GM18868 (cell line): ENCODE measurements around the gene TBCK.

ENCODE experiments used
- ATAC-seq: cut with Tn5 transposase; IDR thresholded peaks from one replicate; pipeline ENCODE4 v1.9.1; 2021; ENCODE audit warnings: mild to moderate bottlenecking, moderate library complexity; ENCODE audit not compliant: unreplicated experiment

Gene TBCK

DNA sequence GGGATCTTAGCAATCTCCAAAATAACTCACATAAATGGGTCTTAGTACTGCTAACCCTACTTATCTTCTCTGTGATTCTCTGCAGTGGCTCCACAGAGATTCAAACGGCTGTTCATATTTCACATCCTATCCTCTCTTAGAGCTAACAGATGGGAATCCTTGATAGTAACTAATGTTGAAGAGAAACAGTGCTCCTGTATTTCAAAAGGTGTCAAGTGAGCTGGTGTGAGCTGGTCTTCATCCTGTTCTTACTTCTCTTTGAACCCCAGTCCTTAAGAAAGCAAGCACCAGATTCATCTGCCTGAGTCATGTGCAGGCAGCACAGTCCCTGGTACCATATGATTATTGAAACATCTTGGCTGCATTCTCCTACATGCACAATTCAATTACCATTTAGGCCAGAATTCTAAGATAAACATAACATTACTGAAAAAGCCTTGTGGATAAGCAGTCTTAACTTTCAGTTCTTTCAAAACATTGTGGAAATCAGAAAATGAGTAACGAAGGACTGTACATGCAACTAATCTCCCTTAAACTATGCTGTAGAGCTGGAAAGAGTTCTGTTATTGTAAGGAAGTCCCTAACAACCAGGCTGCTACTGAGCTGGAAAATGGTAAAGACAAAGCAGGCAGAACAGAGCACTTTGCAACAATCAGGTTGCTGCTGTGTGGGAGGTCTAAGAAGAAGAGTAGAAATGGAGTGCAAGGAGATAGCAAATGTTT, 267.6 kb downstream of the TBCK start:
- ATAC-seq, result no peak

DNA sequence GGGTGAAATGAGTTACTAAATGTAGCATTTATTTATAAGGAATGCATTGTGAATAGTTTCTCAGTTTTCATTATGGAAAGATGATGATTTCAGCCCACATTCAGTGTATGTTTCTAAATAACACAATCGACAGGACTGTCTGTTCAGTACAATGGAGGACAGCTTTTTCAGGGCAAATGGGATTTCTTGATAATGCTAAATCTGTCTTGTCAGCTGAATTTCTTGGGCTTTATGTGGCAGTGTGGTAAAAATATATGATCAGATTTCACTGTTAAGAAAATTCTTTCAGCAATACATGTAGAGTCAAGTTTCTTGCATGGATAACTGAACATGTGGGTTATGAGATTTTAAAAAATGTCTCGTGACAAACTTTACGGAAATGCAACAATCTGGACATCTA, 269.9 kb downstream of the TBCK start:
- no peak for ATAC-seq

DNA sequence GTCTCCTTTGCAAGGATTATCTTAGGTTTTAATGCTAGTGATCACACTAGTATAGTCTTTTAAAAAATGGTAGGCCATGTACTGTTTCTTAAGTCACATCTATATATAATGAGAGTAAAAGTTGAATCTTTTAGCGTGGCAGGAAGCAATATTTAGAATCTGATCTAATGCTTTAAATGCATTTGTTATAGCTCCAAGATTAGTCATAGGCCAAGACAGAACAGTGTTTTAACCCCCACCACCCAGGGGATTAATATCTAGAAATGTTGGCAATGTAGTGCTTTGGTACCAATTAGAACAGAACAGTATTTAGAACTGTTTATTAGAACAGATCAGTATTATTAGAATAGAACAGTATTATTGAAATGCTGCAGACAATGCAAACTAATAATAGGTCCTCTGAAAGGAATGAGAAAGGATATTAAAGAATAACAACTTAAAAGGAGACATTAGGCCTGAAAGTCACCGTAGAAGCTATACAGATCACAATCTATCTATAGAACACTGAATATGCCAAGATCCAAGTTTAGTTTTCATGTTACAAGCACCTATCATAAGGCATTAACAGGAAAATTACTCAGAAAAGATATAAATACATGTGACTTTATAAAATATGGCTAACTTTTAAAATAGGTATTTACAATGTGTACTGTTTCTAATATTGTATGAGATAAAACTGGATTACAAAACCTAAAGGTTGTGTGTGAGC, 274.6 kb downstream of the TBCK start:
- no peak for ATAC-seq

DNA sequence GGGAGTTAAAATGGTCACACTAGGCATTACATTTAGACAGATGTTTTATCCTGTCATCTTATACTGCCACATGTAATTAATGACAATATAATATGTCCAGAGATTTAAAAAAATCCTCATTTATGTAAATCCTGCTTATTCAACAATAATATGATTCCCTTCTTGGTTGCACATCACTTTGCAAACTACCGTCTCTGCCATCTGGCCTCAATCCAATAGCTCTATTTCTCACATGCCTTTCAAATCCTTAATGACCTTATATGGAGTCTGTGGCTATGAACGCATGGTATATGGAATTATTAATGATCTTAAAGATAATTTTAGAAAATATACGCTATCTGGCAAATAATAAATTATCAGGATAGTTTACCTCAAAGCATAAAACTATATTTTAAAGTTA, 276.2 kb downstream of the TBCK start:
- ATAC-seq, result no peak

DNA sequence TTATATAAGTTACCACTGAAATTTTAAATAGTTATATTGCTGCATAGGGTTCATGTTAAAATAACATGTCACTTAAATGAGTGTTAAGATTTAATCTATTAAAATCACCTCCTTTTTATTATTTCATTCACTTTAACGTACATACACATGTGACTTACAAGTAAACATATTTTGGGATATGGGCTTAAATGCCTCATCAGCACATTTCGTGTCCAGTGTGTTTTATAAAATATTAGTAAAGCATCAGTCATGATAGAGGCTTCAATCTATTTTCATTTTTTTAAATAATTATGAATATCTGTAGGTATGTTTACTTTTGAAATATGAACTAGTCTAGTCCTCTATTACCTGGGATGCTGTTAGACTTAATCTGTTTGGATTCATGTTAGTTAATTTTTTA, 277.1 kb downstream of the TBCK start:
- no peak for ATAC-seq

DNA sequence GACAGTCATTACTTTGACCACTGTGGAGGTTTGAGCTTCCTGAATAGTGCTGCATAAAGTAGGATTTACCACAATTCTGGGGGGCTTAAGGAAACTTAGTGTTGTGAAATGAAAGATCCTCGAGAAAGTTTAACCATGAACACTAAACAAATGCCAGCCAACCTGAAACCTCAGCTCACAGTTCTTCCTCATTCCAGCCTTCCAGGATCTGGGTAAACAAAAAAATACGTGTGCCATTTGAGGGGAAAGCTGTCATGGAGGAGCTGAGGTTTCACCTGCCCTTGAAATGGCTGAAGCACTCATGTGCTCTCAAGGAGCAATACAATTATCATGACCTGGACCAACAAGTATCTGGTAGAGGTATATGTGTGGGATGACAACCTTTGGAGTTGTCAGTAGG, 278.0 kb downstream of the TBCK start:
- no peak for ATAC-seq

DNA sequence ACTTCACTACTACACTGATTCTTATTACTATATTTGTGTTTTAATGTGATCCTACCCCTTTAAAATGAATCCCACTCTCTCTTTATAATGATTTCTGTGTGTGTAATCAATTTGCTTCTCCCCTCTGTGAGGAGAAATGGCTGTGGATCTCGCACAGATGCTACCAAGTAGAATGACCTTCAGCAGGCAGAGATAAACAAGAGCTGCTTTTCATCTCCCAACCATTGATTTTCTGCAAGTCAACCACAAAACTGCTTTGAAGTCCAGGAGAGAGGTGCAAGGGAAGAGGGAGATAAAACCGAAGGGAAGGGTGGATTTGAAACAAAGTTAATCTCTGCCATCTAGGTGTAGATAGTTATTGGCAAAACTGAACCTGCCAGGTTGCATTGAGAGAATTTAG, 279.2 kb downstream of the TBCK start:
- no peak for ATAC-seq

DNA sequence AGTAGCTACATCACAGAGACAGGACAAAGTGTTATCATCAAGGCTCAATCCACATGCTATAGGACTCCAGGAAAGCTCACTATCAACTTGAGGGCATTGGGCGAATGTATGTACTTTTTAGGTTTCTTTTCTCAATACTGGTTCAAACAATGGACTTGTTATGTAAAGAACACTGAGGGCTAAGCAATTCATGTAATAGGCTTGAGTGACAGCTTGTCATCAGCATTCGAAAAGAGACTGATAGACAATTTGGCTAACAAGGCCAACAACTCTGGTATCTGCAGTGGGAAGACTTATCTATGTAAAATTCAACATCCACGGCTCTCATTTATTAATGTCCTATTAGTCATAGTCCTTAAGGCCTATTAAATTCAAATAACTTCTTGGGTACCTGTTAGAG, 279.7 kb downstream of the TBCK start:
- no peak for ATAC-seq

DNA sequence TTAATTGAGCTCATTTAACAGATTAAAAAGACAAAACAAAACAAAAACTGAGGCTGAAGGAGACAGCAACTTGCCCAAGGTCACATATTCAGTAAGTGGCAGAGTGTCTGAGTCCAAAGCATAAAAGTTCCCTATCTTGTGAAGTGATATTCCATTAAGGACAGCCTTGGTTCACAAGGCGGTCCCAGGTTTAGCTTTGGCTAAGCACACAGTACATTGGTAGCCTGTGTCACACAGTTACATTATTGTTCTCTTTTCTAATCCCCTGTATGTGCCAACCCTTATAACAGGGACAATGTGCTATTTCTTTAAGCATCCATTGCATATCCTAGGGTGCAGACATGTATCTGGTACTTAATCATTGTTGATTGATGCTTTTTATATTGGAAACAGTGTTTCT, 280.8 kb downstream of the TBCK start:
- no peak for ATAC-seq

DNA sequence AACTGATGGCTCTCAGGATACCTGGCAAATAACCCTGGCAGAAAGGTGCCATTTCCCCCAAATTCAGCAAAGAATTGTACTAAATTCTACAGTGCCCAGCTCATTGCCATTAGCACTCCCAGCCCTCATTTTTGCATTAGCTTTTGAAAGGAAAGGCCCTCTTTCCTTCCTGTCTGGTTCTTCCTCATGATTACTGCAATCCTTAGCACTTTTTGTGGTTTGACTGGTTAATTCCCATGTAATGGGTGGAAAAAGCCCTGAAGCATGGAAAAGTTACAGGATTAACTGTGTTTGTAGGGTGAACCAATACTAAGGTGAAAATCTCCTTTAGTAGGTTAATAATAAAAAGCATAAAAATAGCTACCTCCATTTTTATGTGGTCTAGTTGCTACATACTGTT, 281.3 kb downstream of the TBCK start:
- no peak for ATAC-seq

DNA sequence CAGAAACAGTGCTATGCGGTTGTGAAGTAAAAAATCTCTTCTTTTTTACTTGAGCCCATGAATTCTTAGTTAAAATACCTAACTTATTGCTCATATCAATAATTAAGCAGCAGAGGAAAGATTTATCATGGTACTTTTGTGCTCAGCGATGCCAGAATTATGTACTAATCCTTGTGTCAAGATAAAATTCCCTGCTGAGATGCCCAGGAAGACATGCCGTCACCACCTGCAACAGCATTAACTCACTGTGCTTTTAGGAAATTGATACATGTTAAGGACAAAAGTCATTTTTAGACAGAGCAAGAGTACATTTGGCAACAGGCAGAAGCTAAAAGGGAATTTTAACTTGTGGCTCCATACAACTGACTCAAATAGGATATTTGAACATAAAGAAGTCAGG, 281.8 kb downstream of the TBCK start:
- no peak for ATAC-seq

DNA sequence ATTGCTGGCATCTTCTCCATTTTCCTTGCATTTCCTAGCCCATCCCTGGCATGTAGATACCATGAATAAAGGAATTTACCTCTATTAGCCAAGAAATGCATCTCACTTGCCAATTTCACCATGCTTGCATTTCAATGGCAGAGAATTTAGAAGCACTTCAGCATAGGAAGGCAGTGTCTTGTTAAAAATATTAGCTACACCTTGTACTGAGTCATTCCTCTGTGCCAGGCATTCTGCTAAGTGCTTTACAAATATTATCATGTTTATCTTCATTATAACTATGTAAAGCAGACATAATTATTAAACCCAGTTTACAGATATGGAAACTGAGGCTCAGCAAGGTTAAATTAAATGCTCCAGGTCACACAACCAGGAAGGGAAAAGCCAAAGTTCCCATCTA, 282.5 kb downstream of the TBCK start:
- no peak for ATAC-seq

DNA sequence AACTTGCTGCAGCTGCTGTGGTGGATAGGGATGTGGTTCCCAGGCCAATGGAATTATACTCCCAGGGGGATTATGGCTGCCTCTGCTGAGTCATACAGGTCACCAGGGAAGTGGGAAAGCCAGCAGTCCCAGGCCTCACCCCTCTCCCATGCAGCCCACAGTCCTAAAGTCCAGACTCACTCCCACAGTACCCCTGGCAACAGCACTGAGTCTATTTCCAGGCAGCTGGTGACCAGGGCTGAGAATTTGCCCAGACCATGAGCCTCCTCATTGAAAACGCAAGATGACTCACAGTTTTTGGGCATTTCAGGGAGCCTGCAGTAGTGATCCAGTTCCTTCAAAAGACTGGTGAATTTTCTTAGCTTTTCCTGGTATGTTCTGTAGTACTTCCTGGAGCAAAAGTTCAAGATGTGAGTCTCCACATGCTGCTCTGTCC, 283.1 kb downstream of the TBCK start:
- ATAC-seq, result no peak

DNA sequence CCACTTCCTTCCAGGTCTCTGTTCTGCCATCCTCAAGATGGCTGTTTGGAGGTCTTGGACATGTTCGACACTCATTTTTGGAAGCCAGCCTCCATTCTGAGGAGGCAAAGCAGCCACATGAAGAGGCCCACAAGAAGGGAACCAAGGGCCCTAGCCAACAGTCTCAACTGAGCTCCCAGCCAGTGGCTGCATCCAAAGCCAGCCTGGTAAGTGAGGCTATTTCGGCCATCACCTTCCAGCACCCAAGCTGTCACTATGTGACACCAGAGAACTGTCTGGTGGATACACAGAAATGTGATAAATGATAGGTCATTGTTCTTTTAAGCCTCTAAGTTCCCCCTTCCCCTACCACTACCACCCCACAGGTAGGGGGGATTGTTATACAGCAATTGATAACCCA, 293.6 kb downstream of the TBCK start:
- no peak for ATAC-seq

DNA sequence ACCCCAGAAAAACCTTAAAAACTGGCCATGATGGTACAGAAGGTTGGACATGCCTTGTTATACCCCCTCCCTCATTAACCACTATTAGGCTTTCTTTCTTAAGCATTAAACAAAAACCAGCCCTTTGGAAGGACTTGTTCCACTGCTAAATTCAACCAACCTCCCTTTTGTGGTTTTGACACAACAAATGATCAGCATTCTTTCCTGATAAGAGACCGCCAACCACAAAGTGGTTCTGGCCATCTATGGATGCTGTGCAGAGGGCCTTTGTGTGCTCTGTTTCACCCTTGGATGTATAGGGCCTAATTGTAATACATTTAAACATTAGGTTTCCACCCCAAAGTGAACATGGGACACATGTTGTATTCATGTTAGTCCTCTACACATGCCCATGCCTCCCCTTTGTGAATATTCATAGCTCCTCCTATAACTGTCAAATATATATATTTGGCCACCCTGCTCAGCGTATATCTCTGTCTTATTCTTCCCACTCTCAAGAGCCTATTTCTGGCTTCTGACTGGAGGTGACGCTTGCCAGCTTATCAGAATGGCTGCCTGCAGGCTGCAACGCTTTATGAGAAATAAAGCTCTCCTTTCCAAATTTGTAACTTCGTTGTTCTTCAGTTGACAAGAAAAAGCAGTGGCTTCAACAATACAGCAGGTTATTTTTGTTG, 294.1 kb downstream of the TBCK start:
- ATAC-seq, result no peak

DNA sequence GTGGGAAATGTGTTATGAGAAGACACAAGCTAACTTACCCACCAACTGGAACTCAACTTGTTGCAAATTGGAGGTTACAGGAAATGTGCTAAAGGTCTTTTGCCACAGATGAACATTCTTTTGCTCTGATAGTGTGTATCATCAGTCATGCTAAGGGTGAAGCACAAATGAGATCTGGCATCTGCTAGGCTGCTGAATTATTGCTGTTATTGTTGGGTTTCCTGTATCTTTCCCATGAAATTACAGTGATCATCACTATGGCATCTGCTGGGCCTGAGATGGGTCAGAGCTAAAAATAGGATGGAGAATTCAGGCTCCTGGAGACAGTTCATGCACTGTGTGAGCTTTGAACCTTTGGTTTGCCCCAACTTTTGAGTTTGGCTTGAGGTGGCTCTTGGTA, 296.2 kb downstream of the TBCK start:
- ATAC-seq, result no peak

DNA sequence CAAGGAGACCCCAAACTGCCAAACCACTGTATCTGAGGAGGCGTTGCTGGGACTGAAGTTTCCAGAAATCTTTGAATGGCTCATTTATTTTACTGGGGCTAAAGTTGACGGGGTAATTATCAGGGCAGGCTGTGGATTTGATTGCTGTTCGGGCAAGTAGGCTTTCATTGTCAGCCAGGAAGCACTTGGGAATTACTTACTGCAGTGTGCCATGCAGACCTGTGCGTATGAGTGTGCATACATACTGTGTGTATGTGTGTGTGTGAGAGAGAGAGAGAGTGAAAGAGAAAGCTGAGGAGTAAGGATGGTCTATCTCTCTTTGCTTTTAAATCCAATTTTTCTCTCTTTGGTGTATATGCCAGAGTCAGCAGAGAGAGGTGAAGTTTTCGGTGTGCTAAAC, 298.0 kb downstream of the TBCK start:
- no peak for ATAC-seq

DNA sequence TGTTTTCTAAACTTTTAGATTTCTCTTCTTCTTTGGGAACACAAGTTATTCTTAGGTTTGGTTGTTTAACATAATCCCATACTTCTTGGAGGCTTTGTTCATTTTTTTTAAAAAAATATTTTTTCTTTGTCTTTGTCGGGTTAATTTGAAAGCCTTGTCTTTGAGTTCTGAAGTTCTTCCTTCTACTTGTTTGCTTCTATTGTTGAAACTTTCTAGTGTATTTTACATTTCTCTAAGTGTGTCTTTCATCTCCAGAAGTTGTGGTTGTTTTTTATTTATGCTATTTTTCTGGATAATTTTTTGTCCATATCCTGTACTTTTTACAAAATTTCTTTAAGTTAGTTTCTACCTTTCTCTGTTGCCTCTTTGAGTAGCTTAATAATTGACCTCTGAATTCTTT, 304.6 kb downstream of the TBCK start:
- no peak for ATAC-seq

DNA sequence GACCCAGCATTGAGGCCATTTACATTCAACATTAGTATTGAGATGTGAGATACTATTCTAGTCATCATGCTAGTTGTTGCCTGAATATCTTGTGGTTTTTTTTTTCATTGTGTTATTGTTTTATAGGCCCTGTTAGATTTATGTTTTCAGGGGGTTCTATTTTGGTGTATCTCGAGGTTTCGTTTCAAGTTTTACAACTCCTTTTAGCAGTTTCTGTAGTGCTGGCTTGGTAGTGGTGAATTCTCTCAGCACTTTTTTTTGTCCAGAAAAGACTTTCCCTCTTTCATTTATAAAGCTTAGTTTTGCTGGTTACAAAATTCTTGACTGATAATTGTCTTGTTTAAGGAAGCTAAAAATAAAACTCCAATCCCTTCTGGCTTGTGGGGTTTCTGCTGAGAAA, 305.2 kb downstream of the TBCK start:
- ATAC-seq, result no peak

DNA sequence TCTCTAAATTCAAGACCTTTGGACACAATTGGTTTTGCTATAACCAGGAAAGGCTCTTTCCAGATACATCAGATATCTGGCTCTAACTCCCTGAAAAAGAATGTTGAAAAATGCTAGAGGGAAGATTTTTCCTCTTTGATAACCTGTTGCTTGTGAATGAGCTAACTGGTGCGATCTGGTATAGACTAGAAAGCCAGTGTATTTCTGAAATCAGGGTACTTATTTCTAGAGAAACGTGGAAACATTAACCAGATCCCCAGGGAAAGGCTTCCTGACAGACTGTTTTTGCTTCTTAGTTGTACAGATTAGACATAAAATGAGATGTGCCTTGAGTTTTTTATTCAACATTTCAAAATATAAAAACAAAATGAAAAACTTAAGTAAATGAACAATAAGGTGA, 313.0 kb downstream of the TBCK start:
- no peak for ATAC-seq

DNA sequence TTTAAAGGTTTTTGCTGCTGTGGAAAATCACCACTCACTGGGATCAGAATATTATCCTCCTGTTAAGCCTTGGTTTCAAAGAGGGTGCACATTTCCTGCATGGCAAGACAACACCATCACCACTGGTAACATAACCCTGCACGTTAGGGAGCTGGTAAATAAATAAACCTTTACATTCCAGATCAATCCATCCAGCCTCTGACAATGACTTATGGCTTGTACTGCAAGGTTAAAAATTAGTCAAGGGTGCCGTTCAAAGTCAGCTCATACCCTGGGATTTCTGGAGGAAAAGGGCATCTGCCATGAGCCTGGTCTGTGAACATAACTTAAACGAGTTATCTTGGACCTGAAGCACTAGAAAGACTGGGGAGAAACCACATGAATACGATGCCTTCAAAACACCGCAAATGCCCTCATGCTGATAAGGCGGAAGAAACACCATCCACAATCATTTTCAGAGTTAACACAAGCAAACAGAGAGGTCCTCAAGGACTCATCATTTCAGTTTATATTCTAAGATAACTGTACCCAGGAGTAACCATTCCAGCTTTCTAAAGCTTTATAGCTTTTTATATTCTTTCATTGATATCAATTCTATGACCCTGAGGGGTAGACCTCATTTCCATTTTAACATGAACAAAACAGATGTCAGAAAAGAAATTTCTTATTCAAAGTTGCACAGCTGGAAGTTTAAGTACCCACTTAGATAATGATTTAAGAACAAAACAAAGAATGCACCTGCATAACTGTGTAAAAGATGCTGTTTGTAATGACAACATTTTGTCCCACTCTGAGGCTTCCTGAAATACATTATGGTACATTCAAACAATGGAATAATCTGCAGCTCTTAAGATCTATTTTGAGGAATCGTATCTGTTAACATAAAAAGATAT, 317.6 kb downstream of the TBCK start:
- ATAC-seq, result no peak
